ENCODE results near the gene SINHCAF. TPM values are rescaled to one million over a fixed set of nuclear protein-coding genes. Genes with fewer than 3 reads are reported as not detected.

SINHCAF gene
- total RNA-seq, 1 experiment from 2014 or later: 497 TPM

- Histone ChIP-seq H2BK5ac (ENCODE audit: insufficient read length, low read length) (no peak overlapping the region), H3K4ac (ENCODE audit: low read depth, low read length) (no peak overlapping the region), H2AK5ac (ENCODE audit: insufficient read length, low read length) (no peak overlapping the region), H3K27me3 (ENCODE audit: insufficient read depth, low read length) (no peaks in the 10 kb centered on the region), H4K8ac (replicated peaks; ENCODE audit: insufficient read length, low read depth, low read length) (no peak overlapping the region), H3T11ph (ENCODE audit: low read length) (no peak overlapping the region), H4K20me1 (ENCODE audit: control insufficient read depth, insufficient read depth, insufficient read length) (no peaks in the 10 kb centered on the region), H4K5ac (ENCODE audit: insufficient read length, low read depth, low read length) (no peak overlapping the region), H2BK15ac (ENCODE audit: low read depth, low read length) (no peak overlapping the region), H2BK20ac (ENCODE audit: low read depth, low read length, poor library complexity, severe bottlenecking) (no peak overlapping the region), H3K14ac (ENCODE audit: insufficient read depth, low read length) (no peak overlapping the region; the same call in 1 of the 2 replicates), H3K23ac (ENCODE audit: insufficient read length, low read depth, low read length) (no peak overlapping the region), H2BK12ac (ENCODE audit: insufficient read length, low read depth, low read length) (no peak overlapping the region), H2AFZ (ENCODE audit: low read length) (no peak overlapping the region), H4K91ac (ENCODE audit: insufficient read length, low read depth, low read length) (no peak overlapping the region), H3K79me2 (ENCODE audit: insufficient read depth, low read length) (no peaks in the 10 kb centered on the region), H3K18ac (ENCODE audit: insufficient read length, low read depth, low read length) (no peak overlapping the region), H3K9ac (ENCODE audit: extremely low read depth, insufficient read length, low read length) (no peak overlapping the region), H3K23me2 (ENCODE audit: insufficient read length, low read depth, low read length, poor library complexity, severe bottlenecking) (no peaks in the 10 kb centered on the region), H3K79me1 (ENCODE audit: insufficient read depth, low read depth, low read length, poor library complexity, severe bottlenecking) (no peaks in the 10 kb centered on the region), H3K4me2 (ENCODE audit: insufficient read depth, insufficient read length, low read length) (no peak overlapping the region), H2BK120ac (ENCODE audit: low read depth, low read length, poor library complexity, severe bottlenecking) (no peak overlapping the region), H3K9me3 (ENCODE audit: control insufficient read depth, low read depth, low read length) (no peaks in the 10 kb centered on the region), H3K4me1 (ENCODE audit: insufficient read depth, low read length) (no peaks in the 10 kb centered on the region), H3K56ac (ENCODE audit: insufficient read length, low read depth, low read length) (no peak overlapping the region), H3K27ac (ENCODE audit: insufficient read length, low read depth, low read length) (no peak overlapping the region)
- peaks cover 22% of the 10 kb centered on the region for H3K27me3 Mint-ChIP-seq (ENCODE audit: low read depth)
- peaks cover 28 to 30% of the 10 kb centered on the region in 2 experiments for H3K4me1 Mint-ChIP-seq
- no peak overlapping the region for H3K4me3 Mint-ChIP-seq
- H3K27ac Mint-ChIP-seq: no peak overlapping the region; a peak in 1 of 7 replicates
- DNase-seq: no peak
- H3K36me3 Mint-ChIP-seq (ENCODE audit: insufficient read depth in 1 of 3, low read depth in 3 of 3): peaks cover 0 to 4% (median 4%) of the 10 kb centered on the region in 3 experiments; a peak in 1 of 7 replicates
- no CpG with 5 or more reads among the region's 5 CpGs for WGBS (ENCODE audit: extremely low coverage, insufficient read length, low lambda C conversion rate)
- H3K9me3 Mint-ChIP-seq: peaks cover 8% of the 10 kb centered on the region in 2 experiments; a peak in 3 of 5 replicates
- TF ChIP-seq, protein P1, sequence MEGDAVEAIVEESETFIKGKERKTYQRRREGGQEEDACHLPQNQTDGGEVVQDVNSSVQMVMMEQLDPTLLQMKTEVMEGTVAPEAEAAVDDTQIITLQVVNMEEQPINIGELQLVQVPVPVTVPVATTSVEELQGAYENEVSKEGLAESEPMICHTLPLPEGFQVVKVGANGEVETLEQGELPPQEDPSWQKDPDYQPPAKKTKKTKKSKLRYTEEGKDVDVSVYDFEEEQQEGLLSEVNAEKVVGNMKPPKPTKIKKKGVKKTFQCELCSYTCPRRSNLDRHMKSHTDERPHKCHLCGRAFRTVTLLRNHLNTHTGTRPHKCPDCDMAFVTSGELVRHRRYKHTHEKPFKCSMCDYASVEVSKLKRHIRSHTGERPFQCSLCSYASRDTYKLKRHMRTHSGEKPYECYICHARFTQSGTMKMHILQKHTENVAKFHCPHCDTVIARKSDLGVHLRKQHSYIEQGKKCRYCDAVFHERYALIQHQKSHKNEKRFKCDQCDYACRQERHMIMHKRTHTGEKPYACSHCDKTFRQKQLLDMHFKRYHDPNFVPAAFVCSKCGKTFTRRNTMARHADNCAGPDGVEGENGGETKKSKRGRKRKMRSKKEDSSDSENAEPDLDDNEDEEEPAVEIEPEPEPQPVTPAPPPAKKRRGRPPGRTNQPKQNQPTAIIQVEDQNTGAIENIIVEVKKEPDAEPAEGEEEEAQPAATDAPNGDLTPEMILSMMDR (conservative IDR thresholded peaks at IDR 0.05): no peak
These were observed 92.8 kb downstream of the SINHCAF start for GRCh38 chr12:31233061-31233730.

All from H9 (cell line).